Keratinocyte (primary cell): ENCODE data around the gene WASF2. TPM values are rescaled to one million over a fixed set of nuclear protein-coding genes. Genes with fewer than 3 reads are reported as not detected.

Experiments used
- DNase-seq: peaks from one replicate; pipeline ENCODE4 v3.0.0-alpha.2; 2011; ENCODE audit warnings: low read depth, missing footprints, low spot score
- FAIRE-seq: peaks from 2 replicates; lab custom pipeline; 2011; peaks lifted over from hg19 to GRCh38; lab: Jason Lieb, UNC
- H2AFZ ChIP-seq: 2 replicates; pipeline ENCODE4 v1.6.0; 2012; ENCODE audit warnings: low read length, control low read depth, inconsistent platforms; ENCODE audit not compliant: control insufficient read depth
- H3K27ac ChIP-seq: 2 replicates; pipeline ENCODE4 v1.5.1; 2011; ENCODE audit warnings: low read length; ENCODE audit not compliant: control insufficient read depth, insufficient read depth
- H3K27me3 ChIP-seq: 3 replicates; pipeline ENCODE4 v1.6.0; 2011; ENCODE audit warnings: low read length; ENCODE audit not compliant: control insufficient read depth, insufficient read depth; ENCODE audit errors: extremely low read depth
- H3K36me3 ChIP-seq, 2 experiments: 2 replicates in 1 of 2; 3 replicates in 1 of 2; pipeline ENCODE4 v1.5.1; 2011; ENCODE audit warnings: low read length in 2 of 2, mild to moderate bottlenecking in 1 of 2; ENCODE audit not compliant: control insufficient read depth in 2 of 2, insufficient read depth in 2 of 2; ENCODE audit errors: extremely low read depth in 1 of 2
- H3K4me1 ChIP-seq: 3 replicates; pipeline ENCODE4 v1.5.1; 2011; ENCODE audit warnings: low read length; ENCODE audit not compliant: control insufficient read depth, insufficient read depth; ENCODE audit errors: extremely low read depth
- H3K4me2 ChIP-seq: 3 replicates; pipeline ENCODE4 v1.6.0; 2011; ENCODE audit warnings: low read depth, low read length; ENCODE audit not compliant: control insufficient read depth, insufficient read depth; ENCODE audit errors: extremely low read depth
- H3K4me3 ChIP-seq, 3 experiments: fragments of 200-600 bp in 1 of 3; sonication (generic) in 1 of 3; 2 replicates in 2 of 3; 3 replicates in 1 of 3; pipeline ENCODE4 v1.5.1; 2011 to 2016; ENCODE audit warnings: low read length in 3 of 3, mild to moderate bottlenecking in 3 of 3, control low read depth in 2 of 3, inconsistent platforms in 1 of 3, low read depth in 1 of 3, mixed read lengths in 1 of 3, mixed run types in 1 of 3, moderate library complexity in 1 of 3; ENCODE audit not compliant: control insufficient read depth in 2 of 3, insufficient read depth in 2 of 3; ENCODE audit errors: extremely low read depth in 1 of 3
- H3K79me2 ChIP-seq: 2 replicates; pipeline ENCODE4 v1.6.0; 2012; ENCODE audit warnings: low read length; ENCODE audit not compliant: control insufficient read depth, insufficient read depth
- H3K9ac ChIP-seq: 3 replicates; pipeline ENCODE4 v1.6.0; 2011; ENCODE audit warnings: low read length; ENCODE audit not compliant: control insufficient read depth, insufficient read depth; ENCODE audit errors: extremely low read depth
- H3K9me1 ChIP-seq: 3 replicates; pipeline ENCODE4 v1.6.0; 2011; ENCODE audit warnings: low read length; ENCODE audit not compliant: control insufficient read depth, insufficient read depth; ENCODE audit errors: extremely low read depth
- H3K9me3 ChIP-seq: 2 replicates; pipeline ENCODE4 v1.5.1; 2012; ENCODE audit warnings: low read depth, low read length; ENCODE audit not compliant: control insufficient read depth
- H4K20me1 ChIP-seq: 3 replicates; pipeline ENCODE4 v1.6.0; 2011; ENCODE audit warnings: low read length; ENCODE audit not compliant: control insufficient read depth, insufficient read depth; ENCODE audit errors: extremely low read depth
- EZH2 ChIP-seq: IDR thresholded peaks from one replicate; pipeline ENCODE4 v1.6.1; 2012; ENCODE audit warnings: inconsistent platforms, mild to moderate bottlenecking, low read length, moderate library complexity
- dilution Hi-C: fragments of 300-500 bp; cut with MboI; formaldehyde crosslinking; loops from one replicate; pipeline ENCODE4 v1.7.0; 2020; ENCODE audit warnings: low sequenced_read_pairs; ENCODE audit not compliant: extremely low pct_ligation_motif_present
- polyA plus RNA-seq, 5 experiments: library from polyadenylated mRNA; depleted of rRNA in 3 of 5; stranded (reverse) in 3 of 5; stranded (forward) in 1 of 5; unstranded in 1 of 5; fragments of >200 nt; gene quantifications; 1 replicate in 1 of 5; 2 replicates in 3 of 5; 3 replicates in 1 of 5; pipeline versions ENCODE4 v1.2.1 to v1.2.3, GENCODE V29; 2011 to 2012; ENCODE audit warnings: missing spikeins in 2 of 5, low read depth in 1 of 5, low replicate concordance in 1 of 5
- TF ChIP-seq, protein P1 (sequence below), 3 experiments: IDR thresholded peaks in 1 of 3; conservative IDR thresholded peaks in 1 of 3; optimal IDR thresholded peaks in 1 of 3; 2 replicates in 2 of 3; 3 replicates in 1 of 3; pipeline versions ENCODE3 to v1.5.1; 2011; ENCODE audit warnings: low read length in 3 of 3, mild to moderate bottlenecking in 3 of 3, moderate library complexity in 2 of 3, control low read depth in 1 of 3, inconsistent platforms in 1 of 3; ENCODE audit not compliant: insufficient read depth in 2 of 3; ENCODE audit errors: extremely low read depth in 1 of 3

The WASF2 gene
- polyA plus RNA-seq, 1 donor (not counting 4 experiments of a cell fraction or from before 2014, with no cell fraction given): 42.9 TPM

GRCh38 chr1:27417713-27418112 lies 72.3 kb downstream of the WASF2 start:
- no peak overlapping the region for H3K9ac ChIP-seq
- no peaks in the 10 kb centered on the region for H3K9me3 ChIP-seq
- H4K20me1 ChIP-seq: no peaks in the 10 kb centered on the region
- peaks cover 7% of the 10 kb centered on the region for H3K79me2 ChIP-seq
- peaks cover 23 to 46% of the 10 kb centered on the region in 2 experiments for H3K36me3 ChIP-seq
- no peak for TF ChIP-seq EZH2
- TF ChIP-seq, protein P1, sequence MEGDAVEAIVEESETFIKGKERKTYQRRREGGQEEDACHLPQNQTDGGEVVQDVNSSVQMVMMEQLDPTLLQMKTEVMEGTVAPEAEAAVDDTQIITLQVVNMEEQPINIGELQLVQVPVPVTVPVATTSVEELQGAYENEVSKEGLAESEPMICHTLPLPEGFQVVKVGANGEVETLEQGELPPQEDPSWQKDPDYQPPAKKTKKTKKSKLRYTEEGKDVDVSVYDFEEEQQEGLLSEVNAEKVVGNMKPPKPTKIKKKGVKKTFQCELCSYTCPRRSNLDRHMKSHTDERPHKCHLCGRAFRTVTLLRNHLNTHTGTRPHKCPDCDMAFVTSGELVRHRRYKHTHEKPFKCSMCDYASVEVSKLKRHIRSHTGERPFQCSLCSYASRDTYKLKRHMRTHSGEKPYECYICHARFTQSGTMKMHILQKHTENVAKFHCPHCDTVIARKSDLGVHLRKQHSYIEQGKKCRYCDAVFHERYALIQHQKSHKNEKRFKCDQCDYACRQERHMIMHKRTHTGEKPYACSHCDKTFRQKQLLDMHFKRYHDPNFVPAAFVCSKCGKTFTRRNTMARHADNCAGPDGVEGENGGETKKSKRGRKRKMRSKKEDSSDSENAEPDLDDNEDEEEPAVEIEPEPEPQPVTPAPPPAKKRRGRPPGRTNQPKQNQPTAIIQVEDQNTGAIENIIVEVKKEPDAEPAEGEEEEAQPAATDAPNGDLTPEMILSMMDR (optimal IDR thresholded peaks at IDR 0.05 in 1 of 3, IDR thresholded peaks at IDR 0.05 in 1 of 3, conservative IDR thresholded peaks at IDR 0.05 in 1 of 3; ENCODE audit: extremely low read depth in 1 of 3, insufficient read depth in 2 of 3, low read length in 3 of 3): no peak
- no peak for DNase-seq
- no peaks in the 10 kb centered on the region for H3K27me3 ChIP-seq
- no peaks in the 10 kb centered on the region for H3K9me1 ChIP-seq
- no peak for FAIRE-seq
- H3K4me1 ChIP-seq: peaks cover 19% of the 10 kb centered on the region
- H3K4me3 ChIP-seq: no peak overlapping the region
- dilution Hi-C loops: loop anchor here (25.0 kb wide), 1 partner anchor 170 kb away; no protein-coding TSS in a partner anchor
- no peak overlapping the region for H3K27ac ChIP-seq
- no peak overlapping the region for H2AFZ ChIP-seq
- H3K4me2 ChIP-seq: no peak overlapping the region

GRCh38 chr1:27416387-27417111 lies 73.4 kb downstream of the WASF2 start:
- Histone ChIP-seq H2AFZ (no peak overlapping the region), H4K20me1 (no peaks in the 10 kb centered on the region), H3K79me2 (peaks cover 7% of the 10 kb centered on the region), H3K4me3 (no peak overlapping the region), H3K9me3 (no peaks in the 10 kb centered on the region), H3K36me3 (peaks cover 27 to 56% of the 10 kb centered on the region in 2 experiments), H3K4me1 (peaks cover 19% of the 10 kb centered on the region), H3K9me1 (no peaks in the 10 kb centered on the region), H3K9ac (no peak overlapping the region), H3K4me2 (no peak overlapping the region), H3K27me3 (no peaks in the 10 kb centered on the region), H3K27ac (no peak overlapping the region)
- dilution Hi-C loops: loop anchor here (25.0 kb wide), 1 partner anchor 171 kb away; no protein-coding TSS in a partner anchor
- FAIRE-seq: peak; percentile 49
- no peak for TF ChIP-seq EZH2
- TF ChIP-seq, protein P1 (optimal IDR thresholded peaks at IDR 0.05 in 1 of 3, IDR thresholded peaks at IDR 0.05 in 1 of 3, conservative IDR thresholded peaks at IDR 0.05 in 1 of 3; ENCODE audit: extremely low read depth in 1 of 3, insufficient read depth in 2 of 3, low read length in 3 of 3): peak; percentile 72 to 76 (median 74)
- peak; percentile 61 for DNase-seq
